PFSK-1 (cell line): ENCODE results near the gene OSBPL2.

Experiments
- FOXP2 ChIP-seq: optimal IDR thresholded peaks from 2 replicates; pipeline ENCODE3; 2011; ENCODE audit warnings: borderline replicate concordance, control low read depth, inconsistent platforms; ENCODE audit not compliant: insufficient read depth; ENCODE audit errors: extremely low read length, extremely low read depth
- POLR2AphosphoS5 ChIP-seq: IDR thresholded peaks from 2 replicates; pipeline ENCODE4 v1.6.1; 2012; ENCODE audit warnings: low read depth, mild to moderate bottlenecking, control low read depth, low read length, moderate library complexity
- SIN3A ChIP-seq: IDR thresholded peaks from 2 replicates; pipeline ENCODE4 v1.6.1; 2012; ENCODE audit warnings: mild to moderate bottlenecking, low read length, moderate library complexity, borderline replicate concordance; ENCODE audit not compliant: insufficient read depth
- TAF1 ChIP-seq: IDR thresholded peaks from 2 replicates; pipeline ENCODE4 v1.6.1; 2012; ENCODE audit warnings: low read length, control low read depth, borderline replicate concordance; ENCODE audit not compliant: insufficient read depth
- TF ChIP-seq, protein P1 (sequence below), 2 experiments: IDR thresholded peaks; 2 replicates each; pipeline versions ENCODE4 v1.6.1 to v1.8.0; 2011 to 2012; ENCODE audit warnings: low read depth in 2 of 2, low read length in 2 of 2, control low read depth in 1 of 2, inconsistent platforms in 1 of 2, mild to moderate bottlenecking in 1 of 2, moderate library complexity in 1 of 2; ENCODE audit not compliant: insufficient read depth in 1 of 2

Gene OSBPL2

DNA sequence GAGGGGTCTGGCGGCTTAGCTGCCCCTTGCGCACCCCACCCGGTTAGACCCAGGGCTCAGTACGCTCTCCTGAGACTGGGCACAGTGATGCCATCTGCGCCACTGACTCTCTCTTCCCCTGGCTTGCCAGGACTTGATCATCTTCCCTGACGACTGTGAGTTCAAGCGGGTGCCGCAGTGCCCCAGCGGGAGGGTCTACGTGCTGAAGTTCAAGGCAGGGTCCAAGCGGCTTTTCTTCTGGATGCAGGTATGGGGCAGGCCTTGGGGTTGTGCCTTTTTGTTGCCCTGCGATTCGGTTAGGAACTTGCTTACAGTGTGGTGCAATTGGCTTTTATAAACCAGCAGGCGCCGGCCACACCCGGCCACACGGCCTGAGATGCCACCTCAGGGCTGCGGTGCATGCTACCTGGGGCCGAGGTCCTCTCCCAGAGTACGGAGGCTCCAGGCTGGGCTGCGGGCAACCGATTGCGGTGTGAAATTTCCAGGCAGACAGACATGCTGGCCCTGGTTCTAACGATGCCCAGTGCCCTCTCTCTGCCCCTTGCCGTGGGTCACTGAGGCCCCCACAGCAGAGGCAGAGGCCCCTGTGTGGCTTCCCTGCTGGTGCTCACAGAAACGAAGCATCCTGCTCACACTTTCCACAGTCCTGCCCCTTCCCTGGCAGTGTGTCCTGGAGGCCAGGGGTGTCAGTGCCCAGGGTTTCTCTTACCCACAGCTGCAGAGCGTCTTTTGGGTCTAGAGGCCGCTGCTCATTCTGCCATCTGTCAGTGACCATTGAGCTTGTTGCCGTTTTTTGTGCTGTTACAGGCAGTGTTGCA is 66.2 kb downstream of the OSBPL2 start:
- TF ChIP-seq SIN3A (no peak), POLR2AphosphoS5 (no peak), FOXP2 (no peak), TAF1 (no peak)
- TF ChIP-seq, protein P1, sequence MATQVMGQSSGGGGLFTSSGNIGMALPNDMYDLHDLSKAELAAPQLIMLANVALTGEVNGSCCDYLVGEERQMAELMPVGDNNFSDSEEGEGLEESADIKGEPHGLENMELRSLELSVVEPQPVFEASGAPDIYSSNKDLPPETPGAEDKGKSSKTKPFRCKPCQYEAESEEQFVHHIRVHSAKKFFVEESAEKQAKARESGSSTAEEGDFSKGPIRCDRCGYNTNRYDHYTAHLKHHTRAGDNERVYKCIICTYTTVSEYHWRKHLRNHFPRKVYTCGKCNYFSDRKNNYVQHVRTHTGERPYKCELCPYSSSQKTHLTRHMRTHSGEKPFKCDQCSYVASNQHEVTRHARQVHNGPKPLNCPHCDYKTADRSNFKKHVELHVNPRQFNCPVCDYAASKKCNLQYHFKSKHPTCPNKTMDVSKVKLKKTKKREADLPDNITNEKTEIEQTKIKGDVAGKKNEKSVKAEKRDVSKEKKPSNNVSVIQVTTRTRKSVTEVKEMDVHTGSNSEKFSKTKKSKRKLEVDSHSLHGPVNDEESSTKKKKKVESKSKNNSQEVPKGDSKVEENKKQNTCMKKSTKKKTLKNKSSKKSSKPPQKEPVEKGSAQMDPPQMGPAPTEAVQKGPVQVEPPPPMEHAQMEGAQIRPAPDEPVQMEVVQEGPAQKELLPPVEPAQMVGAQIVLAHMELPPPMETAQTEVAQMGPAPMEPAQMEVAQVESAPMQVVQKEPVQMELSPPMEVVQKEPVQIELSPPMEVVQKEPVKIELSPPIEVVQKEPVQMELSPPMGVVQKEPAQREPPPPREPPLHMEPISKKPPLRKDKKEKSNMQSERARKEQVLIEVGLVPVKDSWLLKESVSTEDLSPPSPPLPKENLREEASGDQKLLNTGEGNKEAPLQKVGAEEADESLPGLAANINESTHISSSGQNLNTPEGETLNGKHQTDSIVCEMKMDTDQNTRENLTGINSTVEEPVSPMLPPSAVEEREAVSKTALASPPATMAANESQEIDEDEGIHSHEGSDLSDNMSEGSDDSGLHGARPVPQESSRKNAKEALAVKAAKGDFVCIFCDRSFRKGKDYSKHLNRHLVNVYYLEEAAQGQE (IDR thresholded peaks at IDR 0.05; ENCODE audit: insufficient read depth in 1 of 2, low read depth in 2 of 2, low read length in 2 of 2), result no peak

DNA sequence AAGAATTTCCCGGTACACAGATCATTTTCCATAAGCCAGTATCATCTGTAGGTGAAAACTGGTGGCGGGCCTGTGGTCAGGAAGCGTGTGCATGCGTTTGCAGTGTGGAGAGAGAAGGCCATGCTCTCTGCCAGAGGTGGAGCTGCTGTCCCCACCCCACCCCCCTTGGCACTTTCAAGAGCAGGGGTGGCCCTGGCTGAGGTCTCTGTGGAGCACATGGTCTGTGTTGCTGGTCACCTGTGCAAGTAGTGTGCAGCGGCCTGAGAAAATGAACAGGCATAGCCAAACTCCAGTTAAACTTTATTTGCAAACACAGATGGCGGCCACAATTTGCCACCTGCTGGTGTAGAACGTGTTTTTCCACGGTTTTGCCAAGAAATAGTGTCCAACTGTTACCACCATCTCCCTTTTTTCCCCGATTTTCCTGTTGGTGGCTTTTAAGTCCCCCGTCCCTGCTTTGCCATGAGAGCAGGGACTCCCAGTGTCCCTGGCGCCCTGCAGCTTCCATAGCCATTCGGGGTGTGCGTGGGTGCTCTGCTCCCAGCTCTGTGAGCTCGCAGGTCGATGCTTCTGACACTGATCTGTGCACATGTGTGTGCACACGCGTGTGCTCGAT is 66.9 kb downstream of the OSBPL2 start:
- TF ChIP-seq FOXP2 (no peak), SIN3A (0 out of 2 replicates have a peak, but pooled peaks have one; percentile 31), POLR2AphosphoS5 (peak; percentile 21; the same call in 1 of the 2 replicates), TAF1 (no peak)
- TF ChIP-seq, protein P1 (IDR thresholded peaks at IDR 0.05; ENCODE audit: insufficient read depth in 1 of 2, low read depth in 2 of 2, low read length in 2 of 2), result no peak

DNA sequence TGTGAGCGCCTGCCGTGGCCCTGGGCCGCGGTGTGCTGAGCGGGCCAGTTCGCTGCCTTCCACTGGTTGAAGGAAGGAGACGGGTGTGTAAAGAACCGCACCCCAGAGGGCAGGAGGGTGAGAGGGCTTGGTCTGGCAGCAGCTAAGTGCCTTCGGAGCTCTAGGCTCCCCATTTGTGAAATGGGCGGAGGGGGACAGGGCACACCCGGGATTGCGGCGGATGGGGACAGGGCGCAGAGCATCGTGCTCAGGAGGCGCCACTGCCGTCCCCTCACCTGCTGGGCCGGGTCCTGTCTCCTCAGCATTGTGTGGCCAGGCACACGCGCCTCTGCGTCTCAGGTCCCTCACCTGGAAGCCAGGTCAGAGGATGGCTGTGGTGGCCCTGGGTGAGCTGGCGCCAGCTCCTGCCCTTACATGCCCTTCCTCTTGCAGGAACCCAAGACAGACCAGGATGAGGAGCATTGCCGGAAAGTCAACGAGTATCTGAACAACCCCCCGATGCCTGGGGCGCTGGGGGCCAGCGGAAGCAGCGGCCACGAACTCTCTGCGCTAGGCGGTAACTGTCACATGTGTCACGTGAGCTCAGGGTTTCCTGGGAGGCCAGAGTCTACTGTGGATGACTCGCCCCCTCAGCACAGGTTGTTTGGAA is 67.6 kb downstream of the OSBPL2 start:
- TF ChIP-seq, protein P1 (IDR thresholded peaks at IDR 0.05; ENCODE audit: insufficient read depth in 1 of 2, low read depth in 2 of 2, low read length in 2 of 2), result no peak
- no peak for TF ChIP-seq SIN3A
- no peak for TF ChIP-seq POLR2AphosphoS5
- no peak for TF ChIP-seq TAF1
- no peak for TF ChIP-seq FOXP2

- TF ChIP-seq TAF1 (no peak), POLR2AphosphoS5 (no peak; the same call in 1 of the 2 replicates), SIN3A (no peak), FOXP2 (no peak)
- TF ChIP-seq, protein P1 (IDR thresholded peaks at IDR 0.05; ENCODE audit: insufficient read depth in 1 of 2, low read depth in 2 of 2, low read length in 2 of 2), result no peak
These were observed 68.3 kb downstream of the OSBPL2 start for GRCh38 chr20:62306414-62307187.
